A549 (cell line): ENCODE measurements around the gene MRTFB.

Experiments
- CTCF ChIP-seq: fragments of >200 bp; sonication (Bioruptor Twin); formaldehyde crosslinking; IDR thresholded peaks from 3 replicates; pipeline ENCODE4 v1.5.1; 2016
- JUN ChIP-seq, 2 experiments: fragments of >200 bp; sonication (Bioruptor Twin); formaldehyde crosslinking; IDR thresholded peaks; 2 replicates in 1 of 2; 3 replicates in 1 of 2; pipeline ENCODE4 v1.6.1; 2016 to 2017
- POLR2AphosphoS2 ChIP-seq: conservative IDR thresholded peaks from 2 replicates; pipeline ENCODE4 v1.6.1; 2012; ENCODE audit warnings: low read length, improper control_type of control experiment, inconsistent platforms

DNA sequence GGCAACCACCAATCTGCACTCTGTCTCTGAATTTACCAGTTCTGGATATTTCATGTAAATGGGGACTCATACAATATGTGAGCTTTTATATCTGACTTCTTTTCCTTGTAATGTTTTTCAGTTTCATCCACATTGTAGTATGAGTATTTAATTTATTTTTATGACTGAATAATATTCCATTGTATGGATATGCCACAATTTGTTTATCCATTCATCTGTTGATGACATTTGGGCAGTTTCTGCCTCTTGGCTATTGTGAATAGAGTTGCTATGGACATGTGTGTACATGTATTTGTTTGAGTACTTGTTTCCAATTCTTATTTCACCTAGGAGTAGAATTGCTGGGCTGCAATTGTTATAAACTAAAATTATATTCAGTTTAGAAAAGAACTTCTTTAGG lies 126.9 kb downstream of the MRTFB start:
- TF ChIP-seq POLR2AphosphoS2 (no peak), CTCF (no peak), JUN (IDR thresholded peaks at IDR 0.05) (no peak)
